COLO829 (cell line): ENCODE measurements around the gene C10orf53.
"Not testable (repeated sequence)": the region's sequence is repeated elsewhere in the genome, so short reads cannot be mapped to it uniquely, and the experiment has no call there.

ENCODE experiments used
- DNase-seq: peaks from one replicate; pipeline ENCODE4 v3.0.0; 2012; ENCODE audit warnings: low spot score

C10orf53 gene

DNA sequence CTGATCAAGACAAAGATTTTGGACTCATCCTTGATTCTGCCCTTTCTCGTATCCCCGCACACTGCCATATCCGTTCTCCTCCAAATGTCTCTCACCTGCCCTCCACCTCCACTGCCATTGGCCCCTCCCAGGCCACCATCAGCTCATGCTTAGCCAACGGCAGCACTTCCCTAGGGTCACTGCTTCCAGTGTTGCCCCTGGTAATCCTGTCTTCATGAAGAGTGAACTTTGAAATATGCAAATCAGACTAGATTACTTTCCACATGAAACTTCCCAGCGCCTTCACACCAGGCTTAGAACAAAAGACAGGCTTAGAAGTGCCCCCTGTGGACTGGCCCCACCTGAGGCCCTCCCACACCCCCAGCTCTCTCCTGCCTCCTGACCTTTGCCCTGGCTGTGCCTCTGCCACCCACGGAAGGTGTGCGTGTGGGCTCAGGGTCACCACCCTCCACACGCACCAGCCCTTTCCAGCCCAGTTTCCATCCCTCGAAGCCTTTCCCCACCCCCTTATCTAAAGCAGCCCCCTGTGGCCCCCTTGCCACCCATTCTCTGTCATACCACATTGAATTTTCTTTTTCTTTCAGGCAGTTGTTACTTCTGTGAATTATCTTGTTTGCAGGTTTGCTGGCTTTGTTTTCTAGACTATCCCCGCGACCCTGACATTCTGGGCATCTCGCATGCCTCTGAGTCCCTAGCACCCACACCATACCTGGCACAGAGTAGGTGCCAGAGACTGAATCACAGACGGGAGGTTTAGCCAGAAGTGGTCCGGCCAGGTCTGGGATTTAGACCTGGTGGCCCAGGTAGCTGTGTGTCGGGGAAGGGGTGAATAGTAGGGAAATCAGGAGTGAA lies 26.8 kb upstream of the C10orf53 start:
- DNase-seq = no peak

DNA sequence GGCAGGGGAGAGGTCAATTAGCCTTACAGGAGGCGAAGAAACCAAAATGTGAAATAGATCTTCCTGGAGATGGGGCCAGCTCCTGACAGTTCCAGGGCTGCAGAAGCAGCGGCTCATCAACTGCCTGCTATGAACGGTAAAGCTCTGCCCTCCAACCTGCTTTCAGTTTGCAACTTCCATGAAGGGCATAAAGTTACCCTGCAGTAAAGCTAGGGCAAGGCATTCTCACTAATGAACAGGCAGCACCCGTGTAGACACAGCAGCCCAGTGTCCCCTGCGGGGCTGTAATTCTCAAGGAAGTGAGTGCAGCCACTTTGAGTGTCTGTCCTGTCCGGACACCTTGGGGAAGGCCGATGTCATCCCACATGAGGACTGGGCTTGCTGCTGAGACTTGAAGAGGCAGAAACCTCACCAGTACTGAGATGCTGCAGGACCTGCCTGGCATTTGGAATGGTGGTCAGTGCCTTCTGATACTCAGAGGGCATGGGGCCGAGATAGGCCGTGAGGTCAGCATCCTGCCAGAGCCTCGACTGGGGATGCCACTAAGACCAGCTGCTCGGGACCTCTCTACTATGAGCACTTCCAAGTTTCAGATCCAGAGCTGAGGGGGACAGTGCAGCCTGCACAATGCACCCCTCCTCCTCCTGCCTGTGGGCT lies 26.1 kb upstream of the C10orf53 start:
- no peak for DNase-seq

DNA sequence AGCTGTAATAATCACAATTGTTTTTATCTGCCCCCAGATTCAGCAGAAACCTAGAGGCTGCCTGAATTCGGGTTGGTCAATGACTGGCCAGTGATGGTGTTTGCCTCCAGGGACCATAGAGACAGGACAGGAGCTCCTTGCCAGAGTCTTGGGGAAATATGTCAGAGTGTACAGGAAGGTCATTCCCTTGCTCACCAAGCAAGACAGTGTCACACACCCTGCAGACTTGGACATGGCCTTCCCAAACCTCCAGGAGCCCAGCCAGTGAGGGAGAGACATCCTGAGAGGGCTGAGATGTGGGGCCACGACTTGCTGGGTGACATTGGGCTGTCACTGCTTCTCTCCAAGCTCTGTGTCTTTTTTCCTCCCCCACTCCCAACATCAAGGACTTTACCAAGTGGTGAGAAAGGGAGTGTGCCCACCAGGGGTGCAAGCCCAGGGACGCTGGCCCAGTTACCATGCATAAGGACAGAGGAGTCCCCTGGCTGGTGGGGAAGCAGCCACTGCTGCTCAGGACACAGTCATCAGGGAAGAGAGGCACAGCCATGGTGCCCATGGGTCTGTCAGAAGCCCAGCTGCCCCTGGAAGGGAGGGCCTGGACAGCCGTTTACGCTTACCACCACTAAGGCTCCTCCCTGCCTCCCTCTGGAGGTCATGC lies 25.3 kb upstream of the C10orf53 start:
- no peak for DNase-seq

DNA sequence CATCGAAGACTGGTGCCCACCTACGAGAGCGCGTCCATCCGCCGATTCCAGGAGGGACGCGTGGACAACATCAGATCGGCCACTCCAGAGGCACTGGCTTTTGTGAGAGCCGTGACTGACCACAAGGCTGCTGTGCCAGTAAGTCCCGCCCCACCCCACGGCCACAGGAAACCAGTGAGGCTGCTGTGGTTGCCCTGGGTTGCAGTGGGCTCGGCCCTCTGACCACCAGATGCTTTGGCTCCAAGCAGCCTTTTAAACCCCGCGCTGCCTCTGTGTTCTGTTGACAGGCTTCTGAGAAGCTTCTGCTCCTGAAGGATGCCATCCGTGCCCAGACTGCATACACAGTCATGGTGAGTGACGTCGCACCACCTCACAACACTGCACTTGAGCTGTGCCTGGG lies 24.4 kb upstream of the C10orf53 start:
- DNase-seq = no peak

DNA sequence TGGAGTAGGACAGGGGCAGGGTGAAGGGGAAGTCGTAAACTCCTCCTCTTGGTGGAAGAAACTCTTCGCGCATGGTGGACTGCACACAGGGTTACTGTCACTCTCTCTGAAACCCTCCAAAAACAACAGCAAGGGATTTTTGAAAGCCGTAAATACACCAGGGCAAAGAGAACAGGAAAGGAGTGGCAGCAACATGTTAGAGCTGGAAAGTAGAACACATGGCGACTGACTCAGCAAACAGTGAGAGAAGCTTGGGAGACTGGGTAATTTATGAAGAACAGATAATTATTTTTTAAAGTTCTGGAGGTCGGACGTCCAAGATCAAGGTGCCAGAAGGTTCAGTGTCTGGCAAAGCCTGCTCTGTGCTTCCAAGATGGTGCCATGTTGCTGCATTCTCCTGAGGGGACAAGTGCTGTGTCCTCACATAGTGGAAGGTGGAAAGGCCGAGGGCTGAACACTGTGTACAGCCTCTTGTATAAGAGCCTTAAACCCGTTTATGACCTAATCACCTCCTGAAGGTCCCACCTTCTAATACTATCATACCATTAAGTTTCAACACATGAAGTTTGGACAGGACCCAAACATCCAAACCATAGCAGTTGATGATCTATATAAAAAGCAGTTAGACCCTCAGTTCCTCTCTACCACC lies 22.5 kb upstream of the C10orf53 start:
- no peak for DNase-seq

DNA sequence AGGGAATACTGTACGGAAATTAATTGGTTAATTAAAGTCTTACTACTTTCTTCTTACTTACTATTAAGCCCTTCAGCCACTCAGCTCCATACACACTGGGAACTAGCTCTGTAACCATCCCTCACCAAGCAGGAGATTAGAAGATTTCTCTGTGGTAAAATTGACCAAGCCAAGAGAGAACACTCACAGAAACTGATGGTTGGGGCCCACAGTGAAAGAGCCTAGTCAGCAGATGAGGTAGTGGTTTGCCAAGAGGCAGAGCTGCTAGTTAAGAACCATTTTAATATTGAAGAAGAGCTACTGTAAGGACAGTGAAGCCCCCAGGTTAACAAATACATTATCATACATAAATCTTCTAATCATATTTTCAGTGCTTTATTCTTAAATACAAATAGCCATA lies 21.8 kb upstream of the C10orf53 start:
- no peak for DNase-seq

DNA sequence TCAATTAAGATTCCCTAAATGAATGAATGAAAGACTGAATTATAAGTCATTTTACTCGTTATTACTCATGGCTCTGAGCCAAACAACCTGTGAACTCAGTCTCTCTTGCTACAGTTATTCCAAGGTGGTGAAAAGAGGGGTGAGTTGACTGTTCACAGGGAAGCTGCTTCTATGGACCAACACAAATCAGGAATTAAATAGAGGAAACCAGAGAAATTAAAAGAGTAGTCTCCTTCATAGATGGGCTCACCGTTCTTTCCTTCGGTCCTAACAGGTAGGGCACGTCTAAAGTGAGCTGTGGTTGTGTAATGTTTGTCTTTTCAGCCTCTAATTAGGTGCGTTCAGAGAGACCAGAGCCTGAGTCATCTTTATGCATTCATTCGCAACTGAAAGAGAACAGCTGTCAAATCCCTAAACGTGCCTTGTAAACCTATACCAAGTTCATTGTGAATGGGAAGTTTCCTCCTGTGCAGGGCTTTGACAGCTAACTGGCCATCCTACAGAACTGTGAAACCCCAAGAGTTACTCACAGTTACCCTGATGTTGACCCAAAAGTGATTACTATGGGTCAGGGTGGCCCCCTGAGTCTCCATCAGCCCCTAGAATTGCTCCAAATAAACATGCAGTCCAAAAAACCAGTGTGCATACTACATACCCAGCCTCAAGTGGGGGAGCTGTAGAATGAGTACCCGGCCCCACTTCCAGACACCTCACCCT lies 18.2 kb upstream of the C10orf53 start:
- DNase-seq = no peak

DNA sequence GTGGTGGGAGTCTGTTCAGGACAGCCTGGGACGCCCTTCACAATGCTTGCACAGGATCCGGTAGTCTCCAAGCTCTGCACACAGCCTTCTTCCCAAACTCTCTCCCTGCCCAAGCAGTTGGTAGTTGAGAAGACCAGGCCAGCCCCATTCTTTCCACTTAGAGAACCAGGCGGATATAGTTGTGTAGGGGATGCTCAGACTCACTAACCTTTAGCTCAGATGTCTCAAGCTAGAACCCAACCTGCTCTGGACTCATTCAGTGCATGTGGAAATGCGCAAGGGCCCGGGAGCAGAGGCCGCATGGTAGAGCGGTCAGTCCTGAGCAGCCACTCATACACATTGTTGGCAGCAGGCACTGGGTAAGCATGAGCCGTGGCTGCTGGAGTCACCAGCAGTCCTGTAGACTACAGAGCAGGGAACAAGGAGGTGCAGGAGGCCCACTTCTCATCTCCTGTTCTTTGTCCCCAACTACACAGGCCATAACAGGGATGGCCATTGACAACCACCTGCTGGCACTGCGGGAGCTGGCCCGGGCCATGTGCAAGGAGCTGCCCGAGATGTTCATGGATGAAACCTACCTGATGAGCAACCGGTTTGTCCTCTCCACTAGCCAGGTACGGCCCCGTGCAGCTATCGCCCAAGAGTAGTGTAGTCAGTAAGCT lies 17.2 kb upstream of the C10orf53 start:
- no peak for DNase-seq

DNA sequence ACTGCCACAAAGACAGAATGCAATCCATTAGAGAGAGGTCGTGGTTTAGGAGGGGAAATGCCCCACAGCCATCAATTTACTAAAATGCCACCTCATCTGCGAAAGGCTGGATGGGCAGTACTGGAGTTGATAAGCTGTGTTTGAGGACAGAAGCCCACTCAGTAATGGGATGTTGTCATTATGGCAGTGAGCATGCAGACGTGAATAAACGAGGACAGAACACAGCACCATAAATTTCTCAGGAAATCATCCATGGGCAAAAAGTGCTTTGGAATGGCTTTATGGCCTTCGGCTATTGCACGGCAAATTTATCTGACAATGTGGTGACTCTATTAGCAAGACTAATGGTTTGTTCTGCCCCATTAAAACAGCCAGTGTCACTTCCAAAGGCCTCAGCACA lies 15.9 kb upstream of the C10orf53 start:
- DNase-seq = no peak

DNA sequence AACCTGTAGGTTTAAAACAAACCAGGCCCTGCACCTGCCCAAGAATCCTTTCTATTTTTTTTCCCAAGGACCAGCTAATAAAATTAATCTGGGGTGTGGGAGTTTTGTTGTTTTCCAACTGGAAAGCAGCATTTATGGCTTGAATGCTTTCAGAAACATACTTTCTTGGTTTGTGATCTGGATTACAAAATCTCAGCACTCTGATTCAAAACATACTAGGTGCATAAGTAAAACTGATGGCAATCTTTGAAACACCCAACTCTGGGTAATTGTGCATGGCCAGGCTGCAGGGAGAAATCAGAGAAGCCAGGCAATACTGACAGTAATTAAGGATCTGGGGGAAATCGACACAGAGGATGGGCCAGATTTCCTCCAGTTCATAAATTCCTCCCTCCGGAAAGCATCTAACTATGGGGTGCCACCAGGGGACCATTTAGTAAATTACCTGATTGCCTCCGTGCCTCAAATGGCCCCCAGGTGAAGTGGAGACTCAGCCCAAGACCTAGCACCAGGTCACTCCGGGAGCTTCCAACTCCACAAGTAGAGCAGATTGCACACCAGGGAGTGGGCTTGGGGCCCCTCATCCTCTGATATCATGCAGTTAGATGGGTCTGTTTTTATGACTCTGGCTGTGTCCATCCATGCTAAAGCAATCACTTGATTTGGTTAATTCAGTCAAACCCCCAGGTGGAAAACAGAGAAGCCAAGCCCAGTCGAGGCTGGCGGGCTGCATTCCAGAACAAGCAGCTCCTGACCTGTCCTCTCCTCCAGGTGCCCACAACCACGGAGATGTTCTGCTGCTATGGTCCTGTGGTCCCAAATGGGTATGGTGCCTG lies 15.2 kb upstream of the C10orf53 start:
- no peak for DNase-seq

DNA sequence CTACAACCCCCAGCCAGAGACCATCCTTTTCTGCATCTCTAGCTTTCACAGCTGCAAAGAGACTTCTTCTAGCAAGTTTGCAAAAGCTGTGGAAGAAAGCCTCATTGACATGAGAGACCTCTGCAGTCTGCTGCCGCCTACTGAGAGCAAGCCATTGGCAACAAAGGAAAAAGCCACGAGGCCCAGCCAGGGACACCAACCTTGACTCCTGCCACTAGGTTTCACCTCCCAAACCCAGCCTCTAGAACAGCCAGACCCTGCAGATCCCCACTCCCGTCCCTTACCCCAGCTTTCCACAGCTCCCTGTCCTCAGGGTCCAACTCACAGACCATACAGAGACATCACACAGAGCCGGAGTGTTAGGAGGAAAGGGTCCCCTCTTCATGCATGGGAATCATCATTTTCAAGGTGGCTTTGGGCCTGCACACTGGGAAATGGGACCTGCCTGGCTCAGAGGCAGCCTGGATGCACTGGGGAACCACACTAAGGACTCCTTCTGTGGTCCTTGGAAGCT lies 14.6 kb upstream of the C10orf53 start:
- DNase-seq = no peak

DNA sequence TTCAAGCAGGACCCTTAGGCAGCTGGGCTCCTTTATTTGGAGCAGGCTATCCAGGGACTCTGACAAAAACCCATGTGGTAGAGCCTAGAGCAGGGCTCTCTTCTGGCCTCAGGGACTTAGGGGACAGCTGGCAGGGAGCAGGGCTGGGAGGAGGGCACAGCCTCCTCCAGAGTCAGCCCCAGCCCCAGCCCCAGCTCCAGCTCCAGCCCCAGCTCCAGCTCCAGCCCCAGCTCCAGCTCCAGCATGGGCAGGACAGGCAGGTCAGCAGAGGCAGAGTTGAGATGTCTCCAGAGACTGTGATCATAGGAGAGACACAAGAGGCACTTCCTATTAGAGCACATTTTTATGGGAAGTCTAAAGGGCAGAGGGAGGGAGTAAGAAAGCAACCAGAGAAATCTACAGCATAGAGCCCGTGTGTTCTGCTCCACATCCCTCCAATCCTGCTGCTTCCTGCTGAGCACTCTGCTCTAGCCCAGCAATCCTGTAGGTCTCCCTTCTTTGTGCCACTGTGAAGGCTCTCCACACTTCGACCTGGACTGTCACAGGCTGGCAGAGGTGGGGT lies 13.3 kb upstream of the C10orf53 start:
- DNase-seq = no peak

DNA sequence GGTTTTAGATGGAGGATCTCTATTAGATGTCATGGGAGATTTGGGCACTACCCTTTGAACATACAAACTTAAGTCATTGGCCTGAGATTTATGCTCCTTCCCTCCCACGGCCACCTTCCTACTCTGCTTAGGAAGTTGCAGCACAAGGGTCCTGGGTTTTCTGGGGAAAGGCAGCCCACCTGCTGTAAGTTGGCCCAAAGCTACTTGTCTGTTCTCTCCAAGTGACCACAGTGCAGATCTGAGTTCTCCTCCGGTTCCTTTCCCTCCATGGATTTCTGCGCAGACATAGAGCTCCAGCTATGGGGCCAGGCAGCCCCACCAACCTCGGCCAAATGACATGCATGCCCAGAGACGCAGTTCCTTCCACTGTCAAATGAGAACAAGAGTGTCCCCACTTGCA lies 12.8 kb upstream of the C10orf53 start:
- DNase-seq = no peak

DNA sequence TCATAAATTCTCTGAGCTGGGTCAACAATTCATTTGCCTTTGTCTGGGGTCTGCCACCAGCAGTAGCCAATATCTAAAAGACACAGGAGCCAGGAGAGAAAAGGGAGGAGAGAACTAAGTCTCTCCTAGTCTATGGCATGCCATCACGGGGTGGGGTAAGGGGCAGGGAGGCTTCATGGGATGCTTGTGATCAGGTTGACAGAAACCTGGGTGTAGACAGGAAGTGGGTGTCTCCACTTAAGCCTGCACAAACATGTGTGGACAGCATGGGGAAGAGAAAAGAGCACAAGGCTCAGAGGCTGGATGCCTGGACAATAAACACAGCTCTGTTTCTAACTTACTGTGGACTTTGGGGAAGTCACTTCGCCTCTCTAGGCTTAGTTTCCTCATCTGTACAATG lies 11.5 kb upstream of the C10orf53 start:
- no peak for DNase-seq

DNA sequence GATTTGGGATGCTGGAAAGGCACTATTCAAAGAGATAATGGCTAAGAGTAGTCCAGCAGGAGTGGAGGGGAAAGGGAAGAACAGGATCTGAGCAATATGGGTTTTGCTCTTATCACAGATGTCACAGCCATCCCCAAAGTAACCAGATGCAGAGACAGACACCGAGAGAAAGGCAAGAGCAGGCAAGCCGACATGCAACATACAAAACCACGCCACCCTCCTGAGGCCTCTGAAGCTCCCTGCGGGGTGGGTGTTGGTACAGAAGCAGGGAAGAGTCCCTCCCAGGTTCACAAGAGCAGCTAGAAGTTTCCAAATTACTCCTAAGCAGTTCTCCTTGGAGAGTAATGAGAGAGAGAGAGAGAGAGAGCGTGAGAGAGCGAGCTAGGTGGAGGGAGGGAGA lies 10.8 kb upstream of the C10orf53 start:
- DNase-seq = no peak

DNA sequence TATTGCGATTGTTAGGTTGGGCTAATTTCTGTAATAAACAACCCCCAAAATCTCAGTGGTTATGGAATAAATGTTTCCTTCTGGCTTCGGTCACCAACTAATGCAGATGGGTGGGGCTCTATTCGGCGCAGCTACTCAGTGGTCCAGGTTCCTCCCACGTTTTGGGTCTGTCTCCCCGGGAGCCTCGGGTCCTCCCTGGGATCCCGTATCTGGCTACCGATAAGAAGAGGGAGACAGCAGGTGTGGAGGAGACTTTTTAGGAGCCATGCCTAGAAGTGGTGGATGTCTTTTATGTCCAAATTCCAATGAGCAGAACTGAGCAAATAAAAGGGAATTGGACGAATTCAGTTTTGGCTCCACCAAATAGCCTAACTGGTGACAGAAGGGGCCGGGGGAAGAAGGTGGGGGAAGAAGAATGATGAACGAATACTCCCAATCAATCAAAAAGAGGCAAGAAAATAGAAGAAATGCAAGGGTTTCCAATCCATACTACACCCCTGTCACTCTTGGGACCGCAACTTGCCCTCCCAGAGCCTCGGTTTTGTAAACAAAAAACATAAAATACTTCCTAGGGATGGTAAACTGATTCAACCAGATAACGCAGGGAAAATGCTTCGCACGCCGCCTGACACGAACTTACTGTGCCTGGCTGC lies 498 bp upstream of the C10orf53 start:
- no peak for DNase-seq

DNA sequence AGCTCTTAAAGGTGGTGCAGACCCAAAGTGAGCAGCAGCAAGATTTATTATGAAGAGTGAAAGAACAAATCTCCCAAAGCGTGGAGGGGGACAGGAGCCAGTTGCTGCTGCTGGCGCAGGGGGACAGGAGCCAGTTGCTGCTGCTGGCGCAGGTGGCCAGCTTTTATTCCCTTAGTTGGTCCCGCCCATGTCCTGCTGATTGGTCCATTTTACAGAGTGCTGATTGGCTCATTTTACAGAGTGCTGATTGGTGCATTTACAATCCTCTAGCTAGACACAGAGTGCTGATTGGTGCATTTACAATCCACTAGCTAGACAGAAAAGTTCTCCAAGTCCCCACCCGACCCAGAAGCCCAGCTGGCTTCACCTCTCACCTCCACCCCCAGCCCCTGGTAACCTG lies 3.0 kb downstream of the C10orf53 start:
- DNase-seq = not testable (repeated sequence)

DNA sequence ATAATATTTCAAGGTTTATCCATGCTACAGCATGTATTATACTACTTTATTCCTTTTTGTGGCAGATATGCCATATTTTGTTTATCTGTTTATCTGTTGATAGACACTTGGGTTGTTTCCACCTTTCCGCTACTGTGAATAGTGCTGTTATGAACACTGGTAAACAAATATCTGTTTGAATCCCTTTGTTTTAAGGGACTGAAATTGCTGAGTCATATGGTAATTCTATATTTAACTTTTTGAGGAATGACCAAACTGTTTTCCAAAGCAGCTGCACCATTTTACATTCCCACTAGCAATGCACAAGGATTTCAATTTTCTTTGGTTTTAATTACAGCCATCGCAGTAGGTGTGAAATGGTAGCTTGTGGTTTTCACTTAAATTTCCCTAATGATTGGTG lies 3.4 kb downstream of the C10orf53 start:
- no peak for DNase-seq

DNA sequence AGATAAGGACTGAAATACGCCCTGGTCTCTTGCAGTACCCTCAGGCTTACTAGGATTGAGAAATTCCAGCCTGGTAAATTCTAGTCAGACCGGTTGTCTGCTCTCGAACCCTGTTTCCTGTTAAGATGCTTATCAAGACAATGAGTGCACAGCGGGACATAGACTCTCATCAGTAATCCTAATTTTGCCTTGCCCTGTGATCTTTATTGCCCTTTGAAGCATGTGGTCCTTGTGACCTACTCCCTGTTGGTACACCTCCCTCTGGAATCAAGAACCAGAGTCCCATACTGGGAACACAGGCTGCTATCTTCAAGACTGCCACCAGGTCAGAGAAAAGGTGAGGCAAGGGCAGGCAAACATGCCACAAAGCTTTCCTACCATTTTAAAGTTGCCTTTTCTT lies 7.2 kb downstream of the C10orf53 start:
- no peak for DNase-seq
